Spleen (tissue), 7 donors: ENCODE data around the gene CENPP.

Experiments used
- CTCF ChIP-seq, 11 experiments: fragments of 200-600 bp in 7 of 11; fragments of 450-650 bp in 4 of 11; sonication (generic) in 4 of 11; IDR thresholded peaks in 8 of 11; conservative IDR thresholded peaks in 3 of 11; 1 replicate in 7 of 11; 2 replicates in 4 of 11; pipeline versions ENCODE4 v1.4.0 to v1.8.0; 2016 to 2021; ENCODE audit warnings: antibody characterized with exemption in 11 of 11, inconsistent platforms in 4 of 11, mild to moderate bottlenecking in 1 of 11
- POLR2AphosphoS5 ChIP-seq, 3 donors: sonication (generic); formaldehyde crosslinking; IDR thresholded peaks; one replicate each; pipeline ENCODE4 v1.5.1; 2017; ENCODE audit warnings: antibody characterized with exemption in 3 of 3
- donor health status: DM: no; HTN: no; CAD: no; lungs with moderate emphysema.
- donor health status: DM: no; HTN: no; CAD: no.
- donor health status: DM: no; HTN: no; CAD: no.

GRCh38 chr9:92424340-92424739, 98.6 kb downstream of the CENPP start, which contains the start of gene OMD:
- TF ChIP-seq CTCF (IDR thresholded peaks at IDR 0.05 in 8 of 11, conservative IDR thresholded peaks at IDR 0.05 in 3 of 11) (no peak), POLR2AphosphoS5 (IDR thresholded peaks at IDR 0.05) (no peak)
